Small intestine (tissue), 4 donors: ENCODE data around the gene CDC42EP5. TPM values are rescaled to one million over a fixed set of nuclear protein-coding genes. Genes with fewer than 3 reads are reported as not detected.

ENCODE experiments used
- polyA plus RNA-seq, 4 donors: library from polyadenylated mRNA; stranded (reverse) in 3 of 4; unstranded in 1 of 4; fragments of 200-250 nt in 3 of 4; fragments of 120-200 nt in 1 of 4; gene quantifications; one replicate each; pipeline versions ENCODE4 v1.2.1 to v1.2.3, GENCODE V29; 2013
- donor health status: healthy with polysubstance abuse.
- donor health status: Bipolar disorder and iron deficiency.
- donor health status: healthy.

Gene CDC42EP5
- polyA plus RNA-seq, 4 donors = 131 to 215 (median 163) TPM

Other genes with a start within 250 kb of the CDC42EP5 start
- 1 to 10 TPM in 1 of 4 donors, under 1 TPM in 2, not detected in 1; 0.27 to 1.6 (median 0.53) TPM for gene LILRA6, start 230.5 kb downstream of the CDC42EP5 start, polyA plus RNA-seq
- gene LILRB5, start 216.0 kb downstream of the CDC42EP5 start, polyA plus RNA-seq = 1 to 10 TPM; 1.1 to 6.9 (median 4.4) TPM
- 1 to 10 TPM in 2 of 4 donors, under 1 TPM in 2; 0.22 to 4.7 (median 1.7) TPM for gene LILRB2, start 192.2 kb downstream of the CDC42EP5 start, polyA plus RNA-seq
- gene LILRA5, start 160.1 kb downstream of the CDC42EP5 start, polyA plus RNA-seq = 1 to 10 TPM; 1.6 to 8.2 (median 2.2) TPM
- under 1 TPM in 2 of 4 donors, not detected in 2; 0.19 to 0.22 TPM for gene LILRA4, start 134.1 kb downstream of the CDC42EP5 start, polyA plus RNA-seq
- gene LAIR1, start 108.4 kb downstream of the CDC42EP5 start, polyA plus RNA-seq = 10 to 100 TPM in 1 of 4 donors, 1 to 10 TPM in 3; 2.2 to 10.9 (median 8.9) TPM
- gene TTYH1, start 57.8 kb downstream of the CDC42EP5 start, polyA plus RNA-seq = 10 to 100 TPM in 1 of 4 donors, 1 to 10 TPM in 1, not detected in 2; 1.5 to 10.1 TPM
- 100 to 1,000 TPM in 1 of 4 donors, 10 to 100 TPM in 3; 51.6 to 214 (median 87.2) TPM for gene LENG8, start 24.1 kb downstream of the CDC42EP5 start, polyA plus RNA-seq
- gene LENG9, start 9.5 kb downstream of the CDC42EP5 start, polyA plus RNA-seq = 10 to 100 TPM in 2 of 4 donors, 1 to 10 TPM in 2; 8.7 to 14.1 (median 10.5) TPM
- under 1 TPM in 2 of 4 donors, not detected in 2; 0.09 to 0.33 TPM for gene LAIR2, start 29.5 kb upstream of the CDC42EP5 start, polyA plus RNA-seq
- gene LILRA2, start 100.5 kb upstream of the CDC42EP5 start, polyA plus RNA-seq = 1 to 10 TPM in 2 of 4 donors, under 1 TPM in 1, not detected in 1; 0.34 to 1.1 (median 1.1) TPM
- gene LILRA1, start 120.3 kb upstream of the CDC42EP5 start, polyA plus RNA-seq = under 1 TPM; 0.22 to 0.61 (median 0.42) TPM
- 1 to 10 TPM in 2 of 4 donors, under 1 TPM in 2; 0.45 to 3.5 (median 1.8) TPM for gene LILRB1, start 157.2 kb upstream of the CDC42EP5 start, polyA plus RNA-seq
- gene LILRB4, start 189.7 kb upstream of the CDC42EP5 start, polyA plus RNA-seq = 1 to 10 TPM; 1.1 to 4.6 (median 2.9) TPM